Measurements from ENCODE around the gene SLC39A6. TPM values are rescaled to one million over a fixed set of nuclear protein-coding genes. Genes with fewer than 3 reads are reported as not detected.

Gene SLC39A6
- total and polyA plus RNA-seq, 2 of the 13 experiments (the other 11 are each of a cell fraction or from before 2014, with no cell fraction given) = 41.7 to 59.2 TPM

- TF ChIP-seq ZBTB40 (IDR thresholded peaks at IDR 0.05) = no peak
- TF ChIP-seq ZBTB40 (CRISPR knock-in tag; IDR thresholded peaks at IDR 0.05) = peak; percentile 41; the same call in 1 of the 2 replicates
- TF ChIP-seq MXD4 (CRISPR knock-in tag; IDR thresholded peaks at IDR 0.05) = peak; percentile 65
- peak; percentile 52; the same call in 1 of the 2 replicates for TF ChIP-seq HMGXB3 (CRISPR knock-in tag; IDR thresholded peaks at IDR 0.05; ENCODE audit: borderline replicate concordance)
- TF ChIP-seq RAD21 (CRISPR knock-in tag; IDR thresholded peaks at IDR 0.05) = peak; percentile 49; the same call in 1 of the 2 replicates
- no peak for TF ChIP-seq ZNF225 (CRISPR knock-in tag; IDR thresholded peaks at IDR 0.05)
- TF ChIP-seq, protein P1, sequence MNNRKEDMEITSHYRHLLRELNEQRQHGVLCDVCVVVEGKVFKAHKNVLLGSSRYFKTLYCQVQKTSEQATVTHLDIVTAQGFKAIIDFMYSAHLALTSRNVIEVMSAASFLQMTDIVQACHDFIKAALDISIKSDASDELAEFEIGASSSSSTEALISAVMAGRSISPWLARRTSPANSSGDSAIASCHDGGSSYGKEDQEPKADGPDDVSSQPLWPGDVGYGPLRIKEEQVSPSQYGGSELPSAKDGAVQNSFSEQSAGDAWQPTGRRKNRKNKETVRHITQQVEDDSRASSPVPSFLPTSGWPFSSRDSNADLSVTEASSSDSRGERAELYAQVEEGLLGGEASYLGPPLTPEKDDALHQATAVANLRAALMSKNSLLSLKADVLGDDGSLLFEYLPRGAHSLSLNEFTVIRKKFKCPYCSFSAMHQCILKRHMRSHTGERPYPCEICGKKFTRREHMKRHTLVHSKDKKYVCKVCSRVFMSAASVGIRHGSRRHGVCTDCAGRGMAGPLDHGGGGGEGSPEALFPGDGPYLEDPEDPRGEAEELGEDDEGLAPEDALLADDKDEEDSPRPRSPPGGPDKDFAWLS (CRISPR knock-in tag; IDR thresholded peaks at IDR 0.05; ENCODE audit: borderline replicate concordance) = no peak
- TF ChIP-seq, protein P2, sequence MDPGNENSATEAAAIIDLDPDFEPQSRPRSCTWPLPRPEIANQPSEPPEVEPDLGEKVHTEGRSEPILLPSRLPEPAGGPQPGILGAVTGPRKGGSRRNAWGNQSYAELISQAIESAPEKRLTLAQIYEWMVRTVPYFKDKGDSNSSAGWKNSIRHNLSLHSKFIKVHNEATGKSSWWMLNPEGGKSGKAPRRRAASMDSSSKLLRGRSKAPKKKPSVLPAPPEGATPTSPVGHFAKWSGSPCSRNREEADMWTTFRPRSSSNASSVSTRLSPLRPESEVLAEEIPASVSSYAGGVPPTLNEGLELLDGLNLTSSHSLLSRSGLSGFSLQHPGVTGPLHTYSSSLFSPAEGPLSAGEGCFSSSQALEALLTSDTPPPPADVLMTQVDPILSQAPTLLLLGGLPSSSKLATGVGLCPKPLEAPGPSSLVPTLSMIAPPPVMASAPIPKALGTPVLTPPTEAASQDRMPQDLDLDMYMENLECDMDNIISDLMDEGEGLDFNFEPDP (CRISPR knock-in tag; conservative IDR thresholded peaks at IDR 0.05) = no peak
- TF ChIP-seq MYPOP (CRISPR knock-in tag; IDR thresholded peaks at IDR 0.05) = peak; percentile 59; the same call in 1 of the 2 replicates
- TF ChIP-seq ZNF616 (CRISPR knock-in tag; IDR thresholded peaks at IDR 0.05; ENCODE audit: low read depth) = no peak
- no peak; the same call in 1 of the 2 replicates for TF ChIP-seq ZNF460 (CRISPR knock-in tag; IDR thresholded peaks at IDR 0.05; ENCODE audit: borderline replicate concordance)
Observed at GRCh38 chr18:36176177-36176584, 47.0 kb upstream of the SLC39A6 start (continued).
